HepG2 (cell line): ENCODE results near the gene UBE2Q1. TPM values are rescaled to one million over a fixed set of nuclear protein-coding genes. Genes with fewer than 3 reads are reported as not detected.

Source experiments
- ATAC-seq: fragments of 200-7000 bp; cut with Tn5 transposase; 3 replicates; pipeline ENCODE4 v1.9.1; 2020; ENCODE audit warnings: mild to moderate bottlenecking, moderate library complexity
- BruUV-seq: library from RNA; stranded (reverse); fragments of 400-500 nt; replicated peaks from 2 replicates; lab custom pipeline; 2021; lab: Mats Ljungman, UMichigan
- CTCF ChIA-PET: fragments of 300-600 bp; formaldehyde crosslinking; extraction: SDS; loops from one replicate; lab custom pipeline; 2021; ENCODE audit warnings: low total read pairs, inconsistent platforms, low intra/inter-chr PET ratio; lab: Yijun Ruan, JAX
- POLR2A ChIA-PET: fragments of 350-600 bp; sonication (Branson Sonifier 250); formaldehyde crosslinking; loops from one replicate; lab custom pipeline; 2020; ENCODE audit warnings: antibody characterized with exemption, inconsistent platforms; lab: Yijun Ruan, JAX
- DNase-seq: peaks from one replicate; pipeline ENCODE4 v3.0.0-alpha.2; 2015; ENCODE audit warnings: low spot score
- FAIRE-seq: peaks from 3 replicates; lab custom pipeline; 2011; peaks lifted over from hg19 to GRCh38; lab: Jason Lieb, UNC
- H2AFZ ChIP-seq: one replicate; pipeline ENCODE4 v1.6.1; 2011; ENCODE audit warnings: low read length, inconsistent platforms
- H3K27ac ChIP-seq: fragments of 300-600 bp; 3 replicates; pipeline ENCODE4 v1.8.0; 2011; ENCODE audit warnings: mixed run types, mild to moderate bottlenecking, mixed read lengths, low read length, inconsistent platforms; ENCODE audit not compliant: insufficient read depth; ENCODE audit errors: extremely low read length
- H3K27me3 ChIP-seq, 2 experiments: fragments of 200-600 bp in 1 of 2; 2 replicates in 1 of 2; 3 replicates in 1 of 2; pipeline versions ENCODE4 v1.6.0 to v1.8.0; 2011; ENCODE audit warnings: low read length in 2 of 2, mild to moderate bottlenecking in 2 of 2, moderate library complexity in 2 of 2, inconsistent platforms in 1 of 2; ENCODE audit not compliant: insufficient read depth in 2 of 2, control insufficient read depth in 1 of 2
- H3K36me3 ChIP-seq, 2 experiments: fragments of 200-600 bp in 1 of 2; replicated peaks in 1 of 2; 2 replicates in 1 of 2; 3 replicates in 1 of 2; pipeline versions ENCODE4 v1.5.1 to v1.8.0; 2011; ENCODE audit warnings: low read length in 2 of 2, inconsistent platforms in 1 of 2; ENCODE audit not compliant: insufficient read depth in 2 of 2, control insufficient read depth in 1 of 2
- H3K4me1 ChIP-seq: 2 replicates; pipeline ENCODE4 v1.5.1; 2012; ENCODE audit warnings: low read length, inconsistent platforms; ENCODE audit not compliant: insufficient read depth
- H3K4me2 ChIP-seq: 2 replicates; pipeline ENCODE4 v1.6.0; 2011; ENCODE audit warnings: low read depth, low read length, inconsistent platforms
- H3K4me3 ChIP-seq, 3 experiments: fragments of 200-600 bp in 1 of 3; sonication (generic), shearing (Covaris generic) in 1 of 3; replicated peaks in 1 of 3; 2 replicates each; pipeline ENCODE4 v1.5.1; 2011 to 2016; ENCODE audit warnings: low read length in 3 of 3, inconsistent platforms in 2 of 3, low read depth in 2 of 3, mild to moderate bottlenecking in 2 of 3, control low read depth in 1 of 3, mixed read lengths in 1 of 3; ENCODE audit not compliant: insufficient read depth in 1 of 3
- H3K79me2 ChIP-seq: one replicate; pipeline ENCODE4 v1.6.1; 2011; ENCODE audit warnings: low read length, inconsistent platforms; ENCODE audit not compliant: insufficient read depth
- H3K9ac ChIP-seq: 2 replicates; pipeline ENCODE4 v1.6.0; 2011; ENCODE audit warnings: mild to moderate bottlenecking, low read depth, low read length, inconsistent platforms; ENCODE audit not compliant: insufficient read depth
- H3K9me3 ChIP-seq: 2 replicates; pipeline ENCODE4 v1.5.1; 2012; ENCODE audit warnings: mild to moderate bottlenecking, low read length
- H4K20me1 ChIP-seq: 2 replicates; pipeline ENCODE4 v1.6.0; 2011; ENCODE audit warnings: inconsistent platforms, mild to moderate bottlenecking, low read length, moderate library complexity; ENCODE audit not compliant: insufficient read depth
- ARID4A ChIP-seq: sonication (generic); formaldehyde crosslinking; IDR thresholded peaks from 2 replicates; pipeline ENCODE4 v1.5.0; 2020; ENCODE audit warnings: mild to moderate bottlenecking, missing genetic modification reagents, borderline replicate concordance
- CBX2 ChIP-seq, 2 experiments: fragments of 200-600 bp in 1 of 2; sonication (generic); formaldehyde crosslinking in 1 of 2; IDR thresholded peaks; 2 replicates each; pipeline versions ENCODE4 v1.7.0 to v1.8.1; 2018 to 2022; ENCODE audit warnings: low read depth in 2 of 2, low read length in 1 of 2, mild to moderate bottlenecking in 1 of 2, missing genetic modification reagents in 1 of 2
- HOXA3 ChIP-seq: sonication (generic); formaldehyde crosslinking; IDR thresholded peaks from 2 replicates; pipeline ENCODE4 v1.5.0; 2020; ENCODE audit warnings: missing genetic modification reagents
- RFXANK ChIP-seq: IDR thresholded peaks from 2 replicates; pipeline ENCODE4 v1.6.1; 2016
- TEAD2 ChIP-seq: sonication (generic); formaldehyde crosslinking; IDR thresholded peaks from 2 replicates; pipeline ENCODE4 v1.9.0; 2021; ENCODE audit warnings: missing genetic modification reagents
- ZNF770 ChIP-seq: sonication (generic); formaldehyde crosslinking; IDR thresholded peaks from 2 replicates; pipeline ENCODE4 v1.5.0; 2020; ENCODE audit warnings: mild to moderate bottlenecking, missing genetic modification reagents
- WGBS: methylation state at CpG from one replicate; pipeline ENCODE4 v1.1.6; 2017; ENCODE audit warnings: low lambda C conversion rate; 5-methylcytosine and 5-hydroxymethylcytosine counted together
- in situ Hi-C: cut with HindIII; loops from 2 replicates; pipeline ENCODE4 v1.10.0; 2017; ENCODE audit warnings: low pct_unique_long_range_greater_than_20kb; ENCODE audit not compliant: extremely low pct_ligation_motif_present
- intact Hi-C: fragments of 100-400 bp; cut with micrococcal nuclease; formaldehyde crosslinking; loops from one replicate; pipeline ENCODE4 v1.10.0; 2022; ENCODE audit not compliant: unreplicated experiment
- polyA plus RNA-seq, 8 experiments: library from polyadenylated mRNA; depleted of rRNA in 3 of 8; stranded (reverse) in 7 of 8; unstranded in 1 of 8; fragments of >200 nt; fragmentation: Illumina TruSeq in 4 of 8; extraction: Trizol in 4 of 8; gene quantifications; 2 replicates each; pipeline versions ENCODE4 v1.2.1 to v1.2.3, GENCODE V29; 2011 to 2016; ENCODE audit warnings: low read depth in 4 of 8, missing spikeins in 1 of 8, mixed read lengths in 1 of 8; ENCODE audit not compliant: insufficient read depth in 1 of 8
- total RNA-seq, 5 experiments: library from RNA; depleted of rRNA; stranded (reverse); fragments of >200 nt; fragmentation: Illumina TruSeq; extraction: Trizol; gene quantifications; 2 replicates each; pipeline ENCODE4 v1.2.3, GENCODE V29; 2016; ENCODE audit warnings: low read depth in 1 of 5

The UBE2Q1 gene
- total and polyA plus RNA-seq, 2 of the 13 experiments (the other 11 are each of a cell fraction or from before 2014, with no cell fraction given), result 11.7 to 41.7 TPM

- no peak for ATAC-seq
- FAIRE-seq, result no peak
- no TSS peak for BruUV-seq
- Histone ChIP-seq H3K9me3 (no peaks in the 10 kb centered on the region), H3K27ac (no peak overlapping the region), H3K4me2 (no peak overlapping the region), H3K36me3 (peaks cover 39 to 96% of the 10 kb centered on the region in 2 experiments), H3K9ac (no peak overlapping the region), H4K20me1 (peaks cover 7% of the 10 kb centered on the region; the same call in 1 of the 2 replicates), H2AFZ (no peak overlapping the region), H3K27me3 (no peaks in the 10 kb centered on the region), H3K4me3 (no peak overlapping the region), H3K79me2 (no peaks in the 10 kb centered on the region), H3K4me1 (0 out of 2 replicates have a peak, but pooled peaks cover 7% of the 10 kb centered on the region)
- CTCF ChIA-PET, result no interaction called here
- WGBS, result 89% methylated on average over 5 of the region's 5 CpGs
- POLR2A ChIA-PET, result no interaction called here
- intact Hi-C loops (no loop called here), in situ Hi-C loops (no loop called here)
- TF ChIP-seq RFXANK (no peak), HOXA3 (CRISPR knock-in tag) (no peak), TEAD2 (CRISPR knock-in tag) (no peak), ZNF770 (CRISPR knock-in tag) (peak; percentile 30; the same call in 1 of the 2 replicates), ARID4A (CRISPR knock-in tag) (no peak), CBX2 (IDR thresholded peaks at IDR 0.05; ENCODE audit: low read depth, low read length) (no peak), CBX2 (CRISPR knock-in tag; IDR thresholded peaks at IDR 0.05; ENCODE audit: low read depth) (no peak)
- no peak for DNase-seq
Measured at GRCh38 chr1:154590756-154591155, 32.3 kb upstream of the UBE2Q1 start.
